Neutrophil (primary cell): Measurements from ENCODE around the gene TTLL10.
A peak's percentile ranks its signal among the peaks of the same experiment; 100 is the strongest.

Source experiments
- H3K27ac ChIP-seq: fragments of 200-600 bp; sonication (generic); 2 replicates; pipeline ENCODE4 v1.5.1; 2016; ENCODE audit warnings: mild to moderate bottlenecking, moderate library complexity
- H3K27me3 ChIP-seq: fragments of 200-600 bp; sonication (generic); 2 replicates; pipeline ENCODE4 v1.6.0; 2016; ENCODE audit warnings: mild to moderate bottlenecking
- H3K36me3 ChIP-seq: fragments of 200-600 bp; sonication (generic); 2 replicates; pipeline ENCODE4 v1.5.1; 2017
- H3K4me1 ChIP-seq, 2 experiments: fragments of 200-600 bp in 1 of 2; sonication (generic) in 1 of 2; 1 replicate in 1 of 2; 2 replicates in 1 of 2; pipeline versions ENCODE4 v1.5.1 to v1.6.1; 2013 to 2016; ENCODE audit warnings: low read depth in 1 of 2, low read length in 1 of 2, mild to moderate bottlenecking in 1 of 2, moderate library complexity in 1 of 2; ENCODE audit not compliant: control insufficient read depth in 1 of 2, insufficient read depth in 1 of 2
- H3K4me3 ChIP-seq, 2 experiments: fragments of 200-600 bp in 1 of 2; sonication (generic) in 1 of 2; 1 replicate in 1 of 2; 2 replicates in 1 of 2; pipeline ENCODE4 v1.5.1; 2013 to 2016; ENCODE audit warnings: low read depth in 1 of 2, low read length in 1 of 2, mild to moderate bottlenecking in 1 of 2, moderate library complexity in 1 of 2
- H3K9me3 ChIP-seq: fragments of 200-600 bp; sonication (generic); 2 replicates; pipeline ENCODE4 v1.5.1; 2016
- TF ChIP-seq, protein P1 (sequence below): fragments of 200-600 bp; sonication (generic); IDR thresholded peaks from 2 replicates; pipeline ENCODE4 v1.5.1; 2016; ENCODE audit warnings: antibody characterized with exemption

TTLL10 gene

DNA sequence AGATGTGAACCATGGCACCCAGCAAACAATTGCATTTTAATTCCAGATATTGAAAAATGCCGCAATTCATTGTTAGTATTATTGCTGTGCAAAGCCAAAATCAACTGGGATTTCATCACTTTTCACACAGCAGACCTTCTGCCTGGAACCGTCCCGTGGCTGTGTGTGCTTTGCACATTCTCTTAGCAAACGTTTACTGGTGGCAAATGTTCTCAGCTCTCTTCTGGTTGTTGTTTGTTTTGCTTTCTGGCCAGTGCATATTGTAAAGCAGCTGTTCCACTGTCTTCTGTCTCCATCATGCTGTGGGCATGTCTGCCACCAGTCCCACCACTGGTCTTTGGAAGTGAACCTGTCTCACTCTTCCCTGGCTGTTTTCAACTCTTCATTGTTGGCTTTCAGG, 19.8 kb upstream of the TTLL10 start:
- Histone ChIP-seq H3K27ac (no peak overlapping the region), H3K4me3 (no peak overlapping the region), H3K27me3 (no peaks in the 10 kb centered on the region), H3K4me1 (peaks cover 8% of the 10 kb centered on the region in 2 experiments), H3K9me3 (no peaks in the 10 kb centered on the region), H3K36me3 (no peaks in the 10 kb centered on the region)
- TF ChIP-seq, protein P1, sequence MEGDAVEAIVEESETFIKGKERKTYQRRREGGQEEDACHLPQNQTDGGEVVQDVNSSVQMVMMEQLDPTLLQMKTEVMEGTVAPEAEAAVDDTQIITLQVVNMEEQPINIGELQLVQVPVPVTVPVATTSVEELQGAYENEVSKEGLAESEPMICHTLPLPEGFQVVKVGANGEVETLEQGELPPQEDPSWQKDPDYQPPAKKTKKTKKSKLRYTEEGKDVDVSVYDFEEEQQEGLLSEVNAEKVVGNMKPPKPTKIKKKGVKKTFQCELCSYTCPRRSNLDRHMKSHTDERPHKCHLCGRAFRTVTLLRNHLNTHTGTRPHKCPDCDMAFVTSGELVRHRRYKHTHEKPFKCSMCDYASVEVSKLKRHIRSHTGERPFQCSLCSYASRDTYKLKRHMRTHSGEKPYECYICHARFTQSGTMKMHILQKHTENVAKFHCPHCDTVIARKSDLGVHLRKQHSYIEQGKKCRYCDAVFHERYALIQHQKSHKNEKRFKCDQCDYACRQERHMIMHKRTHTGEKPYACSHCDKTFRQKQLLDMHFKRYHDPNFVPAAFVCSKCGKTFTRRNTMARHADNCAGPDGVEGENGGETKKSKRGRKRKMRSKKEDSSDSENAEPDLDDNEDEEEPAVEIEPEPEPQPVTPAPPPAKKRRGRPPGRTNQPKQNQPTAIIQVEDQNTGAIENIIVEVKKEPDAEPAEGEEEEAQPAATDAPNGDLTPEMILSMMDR, result no peak

DNA sequence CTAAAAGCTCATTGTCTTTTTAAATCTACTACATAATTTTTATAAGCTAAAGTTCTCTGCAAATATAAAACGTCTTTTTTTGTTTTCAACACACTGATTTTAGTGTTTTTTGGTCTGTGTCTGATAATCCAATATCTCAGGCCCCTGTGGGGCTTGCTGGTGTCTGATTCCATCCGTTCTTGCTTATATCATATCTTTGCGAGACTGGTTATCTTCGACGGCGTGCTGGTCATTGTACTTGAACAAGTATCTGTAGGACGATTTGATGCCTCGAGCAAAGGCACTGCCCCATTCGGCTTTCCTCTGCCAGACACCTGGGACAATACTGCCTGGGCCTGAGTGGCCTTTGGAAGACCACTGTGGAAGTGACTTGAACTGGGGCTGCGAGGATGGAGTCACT, 18.4 kb upstream of the TTLL10 start:
- no peaks in the 10 kb centered on the region for H3K9me3 ChIP-seq
- TF ChIP-seq, protein P1, result no peak
- no peak overlapping the region for H3K27ac ChIP-seq
- H3K36me3 ChIP-seq, result no peaks in the 10 kb centered on the region
- H3K27me3 ChIP-seq, result no peaks in the 10 kb centered on the region
- H3K4me1 ChIP-seq, result peaks cover 8% of the 10 kb centered on the region in 2 experiments
- no peak overlapping the region for H3K4me3 ChIP-seq

DNA sequence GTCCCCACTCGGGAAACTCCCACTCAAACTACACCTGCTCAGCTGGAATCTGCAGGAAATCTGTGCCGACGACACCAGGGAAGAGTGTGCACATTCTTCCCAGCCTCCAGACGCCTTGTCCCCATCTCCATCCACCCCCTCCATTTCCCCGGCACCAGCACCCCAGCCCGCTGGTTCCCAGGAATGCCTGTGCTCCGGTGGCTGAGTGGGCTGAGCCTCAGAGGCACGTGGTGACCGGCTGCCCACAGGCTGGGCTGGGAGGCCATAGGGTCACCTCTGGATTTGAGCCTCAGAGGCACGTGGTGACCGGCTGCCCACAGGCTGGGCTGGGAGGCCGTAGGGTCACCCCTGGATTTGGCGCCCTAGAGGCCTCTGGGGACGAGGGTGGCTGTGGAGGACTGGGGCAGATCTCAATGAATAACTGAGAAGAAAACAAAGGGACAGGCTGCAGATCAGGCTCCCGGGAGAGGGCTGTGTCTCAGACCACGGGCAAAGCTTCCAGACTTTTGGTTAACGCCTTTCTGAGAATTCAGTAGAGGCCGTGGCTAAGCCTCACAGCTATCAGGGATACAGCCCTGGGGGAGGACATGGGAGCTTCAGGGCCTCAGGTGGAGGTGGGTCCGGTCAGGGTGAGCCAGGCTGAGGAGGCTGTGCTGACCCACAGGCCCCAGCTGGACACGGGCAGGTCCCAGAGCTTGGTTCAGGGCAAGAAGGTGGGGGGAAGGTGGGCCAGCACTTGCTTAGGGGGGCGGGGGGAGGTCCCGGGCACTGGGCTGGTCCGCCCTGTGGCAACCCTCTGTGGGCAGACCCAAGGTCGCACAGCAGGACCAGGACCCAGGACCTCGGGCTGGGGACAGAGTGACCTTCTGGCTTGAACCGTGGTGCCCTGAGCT, 17.3 kb upstream of the TTLL10 start:
- Histone ChIP-seq H3K9me3 (no peaks in the 10 kb centered on the region), H3K4me3 (no peak overlapping the region), H3K4me1 (peaks cover 8% of the 10 kb centered on the region in 2 experiments), H3K36me3 (no peaks in the 10 kb centered on the region), H3K27ac (no peak overlapping the region), H3K27me3 (no peaks in the 10 kb centered on the region)
- TF ChIP-seq, protein P1, result no peak

DNA sequence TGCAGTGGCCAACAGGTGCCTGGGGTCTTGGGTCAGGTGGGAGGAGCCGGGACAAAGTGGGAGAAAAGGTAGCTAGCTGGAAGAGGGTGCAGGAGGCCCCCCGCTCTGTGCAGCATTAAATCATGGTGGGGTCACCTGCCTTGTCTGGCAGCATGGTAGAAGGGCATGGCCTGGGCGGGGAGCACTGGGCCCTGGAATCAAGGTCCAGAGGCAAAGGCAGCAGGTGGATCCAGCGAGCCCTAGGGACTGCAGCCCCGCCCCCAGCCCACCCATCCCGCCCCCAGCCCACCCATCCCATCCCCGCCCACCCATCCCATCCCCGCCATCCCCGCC, 16.7 kb upstream of the TTLL10 start:
- Histone ChIP-seq H3K9me3 (no peaks in the 10 kb centered on the region), H3K27me3 (peaks cover 1% of the 10 kb centered on the region), H3K4me3 (no peak overlapping the region), H3K4me1 (peaks cover 8% of the 10 kb centered on the region in 2 experiments), H3K36me3 (no peaks in the 10 kb centered on the region), H3K27ac (no peak overlapping the region)
- TF ChIP-seq, protein P1, result no peak

DNA sequence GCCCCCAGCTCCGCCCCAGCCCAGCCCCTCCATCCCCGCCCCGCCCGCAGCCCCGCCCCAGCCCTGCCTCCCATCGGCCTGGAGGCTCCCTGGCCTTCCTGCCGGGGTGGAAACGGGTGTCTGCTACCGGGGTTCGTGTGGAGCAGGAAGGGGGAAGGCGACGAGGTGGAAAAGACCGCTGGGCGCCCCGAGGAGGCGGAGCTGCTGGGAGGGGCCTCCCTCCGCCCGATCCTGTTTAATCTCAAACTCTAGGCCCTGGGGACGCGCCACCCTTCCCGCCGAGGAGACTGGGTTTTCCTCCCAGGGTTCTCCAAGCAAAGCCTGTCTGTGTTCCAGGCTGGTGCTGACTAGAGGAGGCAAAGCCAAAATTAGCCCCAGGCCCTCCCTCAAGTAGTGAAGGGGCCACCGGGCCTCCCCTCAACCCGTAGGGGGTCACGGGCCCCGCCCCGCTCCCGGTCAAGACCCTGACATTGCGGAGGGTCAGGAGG, 16.2 kb upstream of the TTLL10 start:
- H3K4me3 ChIP-seq, result peak overlapping the region; percentile 90 to 91
- H3K4me1 ChIP-seq, result peaks cover 8% of the 10 kb centered on the region in 2 experiments
- peaks cover 6% of the 10 kb centered on the region for H3K27me3 ChIP-seq
- no peaks in the 10 kb centered on the region for H3K9me3 ChIP-seq
- no peaks in the 10 kb centered on the region for H3K36me3 ChIP-seq
- H3K27ac ChIP-seq, result peak overlapping the region; percentile 85
- TF ChIP-seq, protein P1, result no peak
